IPS-20b (cell line): ENCODE results near the gene ACAD10.
A peak's percentile ranks its signal among the peaks of the same experiment; 100 is the strongest.

ENCODE experiments used
- H3K27ac ChIP-seq: one replicate; pipeline ENCODE4 v1.5.1; 2013; ENCODE audit warnings: low read length
- H3K27me3 ChIP-seq: 2 replicates; pipeline ENCODE4 v1.6.1; 2013; ENCODE audit warnings: mild to moderate bottlenecking, low read length, inconsistent platforms; ENCODE audit not compliant: insufficient read depth
- H3K36me3 ChIP-seq: 2 replicates; pipeline ENCODE4 v1.6.1; 2013; ENCODE audit warnings: low read depth, mild to moderate bottlenecking, inconsistent platforms, low read length, moderate library complexity; ENCODE audit not compliant: insufficient read depth
- H3K4me1 ChIP-seq: 2 replicates; pipeline ENCODE4 v1.6.1; 2013; ENCODE audit warnings: mild to moderate bottlenecking, control low read depth, inconsistent platforms, low read length, moderate library complexity; ENCODE audit not compliant: insufficient read depth
- H3K4me3 ChIP-seq: 2 replicates; pipeline ENCODE4 v1.5.1; 2013; ENCODE audit warnings: mild to moderate bottlenecking, low read length, inconsistent platforms
- H3K9ac ChIP-seq: 2 replicates; pipeline ENCODE4 v1.6.1; 2013; ENCODE audit warnings: low read depth, mild to moderate bottlenecking, inconsistent platforms, low read length, moderate library complexity
- H3K9me3 ChIP-seq: 2 replicates; pipeline ENCODE4 v1.6.1; 2013; ENCODE audit warnings: mild to moderate bottlenecking, low read depth, low read length, inconsistent platforms; ENCODE audit not compliant: insufficient read depth

The ACAD10 gene

GRCh38 chr12:111768159-111768895, 82.5 kb downstream of the ACAD10 start:
- Histone ChIP-seq H3K27ac (no peak overlapping the region), H3K4me1 (peaks cover 8% of the 10 kb centered on the region), H3K4me3 (peak overlapping the region; percentile 90), H3K9ac (peak overlapping the region; percentile 82; the same call in 1 of the 2 replicates), H3K27me3 (peaks cover 14% of the 10 kb centered on the region; the same call in 1 of the 2 replicates), H3K9me3 (no peaks in the 10 kb centered on the region), H3K36me3 (no peaks in the 10 kb centered on the region)

GRCh38 chr12:111769599-111769998, 83.7 kb downstream of the ACAD10 start:
- Histone ChIP-seq H3K27me3 (peaks cover 14% of the 10 kb centered on the region; the same call in 1 of the 2 replicates), H3K4me1 (peaks cover 16% of the 10 kb centered on the region), H3K4me3 (no peak overlapping the region), H3K9ac (no peak overlapping the region), H3K9me3 (no peaks in the 10 kb centered on the region), H3K36me3 (no peaks in the 10 kb centered on the region), H3K27ac (no peak overlapping the region)

- H3K9ac ChIP-seq = no peak overlapping the region
- H3K27ac ChIP-seq = no peak overlapping the region
- 0 out of 2 replicates have a peak, but pooled peaks cover 3% of the 10 kb centered on the region for H3K36me3 ChIP-seq
- peaks cover 12% of the 10 kb centered on the region for H3K4me1 ChIP-seq
- H3K27me3 ChIP-seq = no peaks in the 10 kb centered on the region
- H3K9me3 ChIP-seq = no peaks in the 10 kb centered on the region
- no peak overlapping the region for H3K4me3 ChIP-seq
Measured at GRCh38 chr12:111773801-111774551, 88.1 kb downstream of the ACAD10 start.

GRCh38 chr12:111775205-111776193, 89.6 kb downstream of the ACAD10 start:
- Histone ChIP-seq H3K27ac (no peak overlapping the region), H3K9me3 (no peaks in the 10 kb centered on the region), H3K9ac (no peak overlapping the region), H3K27me3 (no peaks in the 10 kb centered on the region), H3K36me3 (0 out of 2 replicates have a peak, but pooled peaks cover 3% of the 10 kb centered on the region), H3K4me1 (peaks cover 12% of the 10 kb centered on the region), H3K4me3 (no peak overlapping the region)

- H3K27ac ChIP-seq = no peak overlapping the region
Measured at GRCh38 chr12:111776836-111777344, 91.0 kb downstream of the ACAD10 start.

GRCh38 chr12:111777345-111778045, 91.6 kb downstream of the ACAD10 start:
- Histone ChIP-seq H3K36me3 (peaks cover 14% of the 10 kb centered on the region), H3K27ac (no peak overlapping the region), H3K4me3 (no peak overlapping the region), H3K9me3 (no peaks in the 10 kb centered on the region), H3K9ac (no peak overlapping the region), H3K4me1 (peaks cover 12% of the 10 kb centered on the region), H3K27me3 (no peaks in the 10 kb centered on the region)

More at GRCh38 chr12:111776836-111777344, 91.0 kb downstream of the ACAD10 start:
- Histone ChIP-seq H3K4me3 (no peak overlapping the region), H3K36me3 (peaks cover 13% of the 10 kb centered on the region), H3K9me3 (no peaks in the 10 kb centered on the region), H3K27me3 (no peaks in the 10 kb centered on the region), H3K9ac (no peak overlapping the region), H3K4me1 (peaks cover 12% of the 10 kb centered on the region)

- Histone ChIP-seq H3K4me1 (no peaks in the 10 kb centered on the region; the same call in 1 of the 2 replicates), H3K27me3 (no peaks in the 10 kb centered on the region), H3K27ac (no peak overlapping the region), H3K9me3 (no peaks in the 10 kb centered on the region), H3K9ac (no peak overlapping the region), H3K36me3 (peaks cover 35% of the 10 kb centered on the region), H3K4me3 (no peak overlapping the region)
Measured at GRCh38 chr12:111780166-111780565, 94.3 kb downstream of the ACAD10 start.

GRCh38 chr12:111780615-111781014, 94.8 kb downstream of the ACAD10 start:
- H3K27ac ChIP-seq = no peak overlapping the region

GRCh38 chr12:111781085-111781658, 95.3 kb downstream of the ACAD10 start:
- H3K27ac ChIP-seq = no peak overlapping the region
- no peaks in the 10 kb centered on the region for H3K27me3 ChIP-seq
- no peaks in the 10 kb centered on the region for H3K4me1 ChIP-seq
- H3K36me3 ChIP-seq = peaks cover 40% of the 10 kb centered on the region
- no peaks in the 10 kb centered on the region for H3K9me3 ChIP-seq
- H3K4me3 ChIP-seq = no peak overlapping the region
- no peak overlapping the region for H3K9ac ChIP-seq

More at GRCh38 chr12:111780615-111781014, 94.8 kb downstream of the ACAD10 start:
- Histone ChIP-seq H3K4me1 (no peaks in the 10 kb centered on the region), H3K9ac (no peak overlapping the region), H3K4me3 (no peak overlapping the region), H3K27me3 (no peaks in the 10 kb centered on the region), H3K36me3 (peaks cover 39% of the 10 kb centered on the region), H3K9me3 (no peaks in the 10 kb centered on the region)

GRCh38 chr12:111783046-111783445, 97.2 kb downstream of the ACAD10 start:
- Histone ChIP-seq H3K4me1 (no peaks in the 10 kb centered on the region), H3K27me3 (no peaks in the 10 kb centered on the region), H3K9me3 (no peaks in the 10 kb centered on the region), H3K4me3 (no peak overlapping the region), H3K36me3 (peaks cover 39% of the 10 kb centered on the region), H3K27ac (no peak overlapping the region), H3K9ac (no peak overlapping the region)
